Esophagus squamous epithelium (tissue), 5 donors: Measurements from ENCODE around the gene SGSH. TPM values are rescaled to one million over a fixed set of nuclear protein-coding genes. Genes with fewer than 3 reads are reported as not detected.
"Not testable (repeated sequence)": the region's sequence is repeated elsewhere in the genome, so short reads cannot be mapped to it uniquely, and the experiment has no call there.

Experiments
- DNase-seq: peaks from one replicate; lab custom pipeline; 2025; lab: John Stamatoyannopoulos, UW
- H3K27ac ChIP-seq, 4 donors: fragments of 200-600 bp; sonication (generic); one replicate each; pipeline ENCODE4 v1.5.1; 2016 to 2019; ENCODE audit warnings: mild to moderate bottlenecking in 1 of 4
- H3K27me3 ChIP-seq, 4 donors: fragments of 200-600 bp; sonication (generic); 1 replicate in 3 of 4; 2 replicates in 1 of 4; pipeline versions ENCODE4 v1.5.1 to v1.6.0; 2017 to 2021; ENCODE audit warnings: antibody characterized with exemption in 1 of 4
- H3K36me3 ChIP-seq, 3 donors: fragments of 200-600 bp; sonication (generic); one replicate each; pipeline ENCODE4 v1.5.1; 2016 to 2019
- H3K4me1 ChIP-seq, 3 donors: fragments of 200-600 bp; sonication (generic); one replicate each; pipeline ENCODE4 v1.5.1; 2017 to 2019
- H3K4me3 ChIP-seq, 4 donors: fragments of 200-600 bp; sonication (generic); 1 replicate in 3 of 4; 2 replicates in 1 of 4; pipeline ENCODE4 v1.5.1; 2016 to 2019; ENCODE audit warnings: mild to moderate bottlenecking in 2 of 4, moderate library complexity in 1 of 4
- H3K9me3 ChIP-seq, 3 donors: fragments of 200-600 bp; sonication (generic); one replicate each; pipeline ENCODE4 v1.5.1; 2016 to 2019
- CTCF ChIP-seq, 6 experiments: fragments of 450-650 bp in 4 of 6; fragments of 200-600 bp in 2 of 6; sonication (generic) in 2 of 6; IDR thresholded peaks; one replicate each; pipeline ENCODE4 v1.5.1; 2016 to 2019; ENCODE audit warnings: antibody characterized with exemption in 6 of 6, mild to moderate bottlenecking in 4 of 6, moderate library complexity in 4 of 6
- POLR2A ChIP-seq, 4 donors: fragments of 450-650 bp; IDR thresholded peaks; one replicate each; pipeline ENCODE4 v1.6.1; 2017; ENCODE audit warnings: antibody characterized with exemption in 4 of 4, mild to moderate bottlenecking in 4 of 4, moderate library complexity in 3 of 4
- WGBS, 2 donors: methylation state at CpG; one replicate each; pipeline ENCODE4 v1.1.5; 2018; 5-methylcytosine and 5-hydroxymethylcytosine counted together
- intact Hi-C: fragments of 100-400 bp; cut with DNase I; formaldehyde crosslinking; loops from one replicate; pipeline ENCODE4 v1.15.0; 2022
- total RNA-seq, 4 donors: library from RNA; depleted of rRNA; stranded (reverse); fragments of >200 nt; gene quantifications; one replicate each; pipeline ENCODE4 v1.1.0, GENCODE V29; 2016
- donor health status: DM: yes; HTN: yes; CAD: no.

SGSH gene
- total RNA-seq, 4 donors from 2014 or later, result 8.7 to 18.7 (median 12.9) TPM

- Histone ChIP-seq H3K27me3 (no peaks in the 10 kb centered on the region), H3K9me3 (no peaks in the 10 kb centered on the region), H3K36me3 (peaks cover 13 to 100% (median 14%) of the 10 kb centered on the region in 3 donors), H3K4me1 (no peaks in the 10 kb centered on the region), H3K27ac (no peak overlapping the region), H3K4me3 (no peak overlapping the region)
- WGBS, 2 donors, result 85 to 93% methylated on average over 10 of the region's 13 CpGs
- no peak for DNase-seq
- TF ChIP-seq POLR2A (IDR thresholded peaks at IDR 0.05), result no peak
- TF ChIP-seq CTCF (IDR thresholded peaks at IDR 0.05), result no peak
- intact Hi-C loops, result no loop called here
Measured at GRCh38 chr17:80205811-80206210, 14.3 kb downstream of the SGSH start.

GRCh38 chr17:80204626-80205468 lies 15.3 kb downstream of the SGSH start:
- Histone ChIP-seq H3K4me3 (no peak overlapping the region), H3K27me3 (no peaks in the 10 kb centered on the region), H3K9me3 (no peaks in the 10 kb centered on the region), H3K27ac (no peak overlapping the region), H3K4me1 (no peaks in the 10 kb centered on the region), H3K36me3 (peaks cover 7 to 96% (median 8%) of the 10 kb centered on the region in 3 donors)
- 79 to 92% methylated on average over 9 to 14 of the region's 19 CpGs for WGBS, 2 donors
- intact Hi-C loops, result no loop called here
- DNase-seq, result no peak
- no peak for TF ChIP-seq POLR2A (IDR thresholded peaks at IDR 0.05)
- no peak for TF ChIP-seq CTCF (IDR thresholded peaks at IDR 0.05)

GRCh38 chr17:80203471-80203963 lies 16.6 kb downstream of the SGSH start:
- no peak for DNase-seq
- 67 to 80% methylated on average over 1 of the region's 11 CpGs for WGBS, 2 donors
- H3K27me3 ChIP-seq, result no peaks in the 10 kb centered on the region
- no peaks in the 10 kb centered on the region for H3K4me1 ChIP-seq
- no peak overlapping the region for H3K27ac ChIP-seq
- H3K4me3 ChIP-seq, result no peak overlapping the region
- intact Hi-C loops, result no loop called here
- TF ChIP-seq POLR2A (IDR thresholded peaks at IDR 0.05) (no peak), CTCF (IDR thresholded peaks at IDR 0.05) (no peak)
- H3K9me3 ChIP-seq, result no peaks in the 10 kb centered on the region
- peaks cover 0 to 90% (median 5%) of the 10 kb centered on the region in 3 donors for H3K36me3 ChIP-seq

GRCh38 chr17:80202197-80202596 lies 17.9 kb downstream of the SGSH start:
- no peak overlapping the region for H3K4me3 ChIP-seq
- no peaks in the 10 kb centered on the region for H3K27me3 ChIP-seq
- H3K4me1 ChIP-seq, result peaks cover 0 to 6% (median 0%) of the 10 kb centered on the region in 3 donors
- no peak overlapping the region for H3K27ac ChIP-seq
- no peak for DNase-seq
- intact Hi-C loops, result no loop called here
- TF ChIP-seq POLR2A (IDR thresholded peaks at IDR 0.05), result no peak
- TF ChIP-seq CTCF (IDR thresholded peaks at IDR 0.05), result no peak
- no peaks in the 10 kb centered on the region for H3K9me3 ChIP-seq
- H3K36me3 ChIP-seq, result peaks cover 0 to 85% (median 5%) of the 10 kb centered on the region in 3 donors
- WGBS, 2 donors, result 75 to 89% methylated on average over 6 of the region's 17 CpGs

- 93% methylated on average over 5 of the region's 15 CpGs; no CpG with 5 or more reads in 1 of the 2 donors for WGBS, 2 donors
- Histone ChIP-seq H3K4me1 (peaks cover 0 to 6% (median 0%) of the 10 kb centered on the region in 3 donors), H3K9me3 (no peaks in the 10 kb centered on the region), H3K27ac (no peak overlapping the region), H3K4me3 (no peak overlapping the region), H3K36me3 (peaks cover 0 to 78% (median 5%) of the 10 kb centered on the region in 3 donors), H3K27me3 (no peaks in the 10 kb centered on the region)
- intact Hi-C loops, result no loop called here
- DNase-seq, result no peak
- TF ChIP-seq POLR2A (IDR thresholded peaks at IDR 0.05) (no peak), CTCF (IDR thresholded peaks at IDR 0.05) (no peak)
Measured at GRCh38 chr17:80201446-80201845, 18.7 kb downstream of the SGSH start.

- H3K9me3 ChIP-seq, H3K4me3 ChIP-seq, DNase-seq, intact Hi-C loops, H3K27ac ChIP-seq, H3K27me3 ChIP-seq, H3K4me1 ChIP-seq: not testable (repeated sequence)
- H3K36me3 ChIP-seq, result peaks cover 0 to 68% (median 0%) of the 10 kb centered on the region in 3 donors
- 55 to 71% methylated on average over 6 of the region's 6 CpGs for WGBS, 2 donors
Measured at GRCh38 chr17:80199295-80199694, 20.8 kb downstream of the SGSH start.
